ENCODE data around the gene SAMD4A.

The SAMD4A gene

DNA sequence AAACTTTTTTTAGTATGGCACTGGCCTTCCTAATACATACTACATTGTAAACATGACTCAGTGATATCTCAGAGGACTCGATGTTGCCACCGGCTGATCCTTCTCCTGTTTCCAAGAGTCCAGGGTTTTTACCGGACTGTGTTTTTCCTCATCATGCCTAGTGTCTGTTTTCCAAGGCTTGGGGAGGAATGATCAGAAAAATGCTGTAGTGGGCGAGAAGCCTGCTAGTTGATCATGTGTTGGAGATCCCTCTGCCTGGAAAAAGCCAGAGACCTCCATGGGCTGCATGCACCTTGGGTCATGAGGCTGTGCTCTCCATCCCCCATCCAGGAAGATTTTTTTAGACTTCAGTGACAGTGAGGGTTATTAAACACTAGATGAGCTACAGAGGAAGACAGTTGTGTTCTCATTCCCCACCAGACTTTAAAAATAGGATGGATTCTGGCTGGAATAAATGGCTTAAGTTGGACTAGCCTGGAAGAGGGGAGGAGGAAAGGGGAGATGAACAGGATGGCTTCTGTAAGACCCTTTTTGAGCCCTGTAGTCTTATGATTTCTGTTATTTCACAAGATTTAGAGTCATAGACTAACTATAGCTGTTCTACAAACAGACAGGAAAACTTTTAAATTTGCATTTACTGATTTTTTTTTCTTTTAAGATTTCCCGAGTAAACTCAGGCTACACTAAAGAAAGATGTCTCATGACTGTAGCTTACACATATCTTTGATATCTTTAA, 145.7 kb downstream of the SAMD4A start:
- no peaks in the 10 kb centered on the region for H3K9me3 Mint-ChIP-seq
- TF ChIP-seq, protein P1, sequence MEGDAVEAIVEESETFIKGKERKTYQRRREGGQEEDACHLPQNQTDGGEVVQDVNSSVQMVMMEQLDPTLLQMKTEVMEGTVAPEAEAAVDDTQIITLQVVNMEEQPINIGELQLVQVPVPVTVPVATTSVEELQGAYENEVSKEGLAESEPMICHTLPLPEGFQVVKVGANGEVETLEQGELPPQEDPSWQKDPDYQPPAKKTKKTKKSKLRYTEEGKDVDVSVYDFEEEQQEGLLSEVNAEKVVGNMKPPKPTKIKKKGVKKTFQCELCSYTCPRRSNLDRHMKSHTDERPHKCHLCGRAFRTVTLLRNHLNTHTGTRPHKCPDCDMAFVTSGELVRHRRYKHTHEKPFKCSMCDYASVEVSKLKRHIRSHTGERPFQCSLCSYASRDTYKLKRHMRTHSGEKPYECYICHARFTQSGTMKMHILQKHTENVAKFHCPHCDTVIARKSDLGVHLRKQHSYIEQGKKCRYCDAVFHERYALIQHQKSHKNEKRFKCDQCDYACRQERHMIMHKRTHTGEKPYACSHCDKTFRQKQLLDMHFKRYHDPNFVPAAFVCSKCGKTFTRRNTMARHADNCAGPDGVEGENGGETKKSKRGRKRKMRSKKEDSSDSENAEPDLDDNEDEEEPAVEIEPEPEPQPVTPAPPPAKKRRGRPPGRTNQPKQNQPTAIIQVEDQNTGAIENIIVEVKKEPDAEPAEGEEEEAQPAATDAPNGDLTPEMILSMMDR (IDR thresholded peaks at IDR 0.05; ENCODE audit: unreplicated experiment in 3 of 3), result no peak
- peak overlapping the region in 1 of 3 experiments; percentile 50 for H3K4me3 Mint-ChIP-seq
- H3K27me3 Mint-ChIP-seq (ENCODE audit: low read depth), result no peaks in the 10 kb centered on the region
- H3K27ac Mint-ChIP-seq, result peak overlapping the region in 2 of 3 experiments; percentile 52 to 79
- H3K4me1 Mint-ChIP-seq, result peaks cover 39% of the 10 kb centered on the region
- no peaks in the 10 kb centered on the region for H3K36me3 Mint-ChIP-seq (ENCODE audit: low read depth)

DNA sequence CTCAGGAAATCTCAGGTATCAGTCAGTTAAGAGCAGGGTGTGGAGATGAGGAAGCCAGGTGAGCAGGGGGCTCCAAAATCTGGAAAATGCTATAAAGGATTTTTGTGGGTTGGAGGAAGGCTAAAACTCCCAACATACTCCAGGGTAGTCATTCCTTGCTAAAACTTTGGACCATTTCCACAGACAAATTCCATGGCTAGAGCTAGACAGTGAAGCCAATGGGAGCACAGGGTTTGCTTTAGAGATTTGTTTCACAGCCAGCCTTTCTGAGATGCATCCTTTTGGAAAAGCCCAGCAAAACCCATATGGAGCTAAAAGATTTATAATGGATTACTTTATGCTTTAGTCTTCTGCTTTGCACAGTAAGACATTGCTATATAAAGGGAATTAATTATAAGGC, 146.5 kb downstream of the SAMD4A start:
- no peak overlapping the region for H3K4me3 Mint-ChIP-seq
- TF ChIP-seq, protein P1 (IDR thresholded peaks at IDR 0.05; ENCODE audit: unreplicated experiment in 3 of 3), result no peak
- no peaks in the 10 kb centered on the region for H3K36me3 Mint-ChIP-seq (ENCODE audit: low read depth)
- H3K27me3 Mint-ChIP-seq (ENCODE audit: low read depth), result no peaks in the 10 kb centered on the region
- peaks cover 39% of the 10 kb centered on the region for H3K4me1 Mint-ChIP-seq
- no peaks in the 10 kb centered on the region for H3K9me3 Mint-ChIP-seq
- H3K27ac Mint-ChIP-seq, result peak overlapping the region in 1 of 3 experiments; percentile 79

- peaks cover 39% of the 10 kb centered on the region for H3K4me1 Mint-ChIP-seq
These were observed 148.3 kb downstream of the SAMD4A start for GRCh38 chr14:54715239-54715638.

GRCh38 chr14:54715811-54716210, 148.9 kb downstream of the SAMD4A start:
- TF ChIP-seq, protein P1 (IDR thresholded peaks at IDR 0.05; ENCODE audit: unreplicated experiment in 3 of 3), result no peak
- no peak overlapping the region for H3K27ac Mint-ChIP-seq
- H3K4me1 Mint-ChIP-seq, result peaks cover 39% of the 10 kb centered on the region
- H3K9me3 Mint-ChIP-seq, result peaks cover 3% of the 10 kb centered on the region
- H3K4me3 Mint-ChIP-seq, result no peak overlapping the region
- H3K36me3 Mint-ChIP-seq (ENCODE audit: low read depth), result no peaks in the 10 kb centered on the region
- H3K27me3 Mint-ChIP-seq (ENCODE audit: low read depth), result no peaks in the 10 kb centered on the region

More at GRCh38 chr14:54715239-54715638, 148.3 kb downstream of the SAMD4A start:
- TF ChIP-seq, protein P1 (IDR thresholded peaks at IDR 0.05; ENCODE audit: unreplicated experiment in 3 of 3), result no peak
- Mint-ChIP-seq H3K9me3 (peaks cover 3% of the 10 kb centered on the region), H3K36me3 (ENCODE audit: low read depth) (no peaks in the 10 kb centered on the region), H3K4me3 (no peak overlapping the region), H3K27ac (no peak overlapping the region), H3K27me3 (ENCODE audit: low read depth) (no peaks in the 10 kb centered on the region)

DNA sequence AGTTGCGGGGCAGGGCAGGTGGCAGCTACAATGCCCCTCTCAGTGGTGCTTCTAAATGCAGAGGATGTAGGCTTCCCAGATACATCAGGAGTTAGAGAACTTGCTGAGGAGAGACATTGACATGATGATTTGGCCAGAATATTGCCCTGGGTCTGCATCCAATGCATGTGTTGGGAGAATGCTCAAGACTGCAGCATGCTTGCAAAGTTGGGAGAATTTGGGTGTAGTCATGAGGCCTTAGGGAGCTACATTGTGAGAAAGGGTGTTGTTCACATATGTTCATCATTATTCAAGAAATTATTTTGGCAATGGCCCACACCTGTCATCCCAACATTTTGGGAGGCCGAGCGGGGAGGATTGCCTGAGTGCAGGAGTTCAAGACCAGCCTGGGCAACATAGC, 149.9 kb downstream of the SAMD4A start:
- no peaks in the 10 kb centered on the region for H3K27me3 Mint-ChIP-seq (ENCODE audit: low read depth)
- H3K4me1 Mint-ChIP-seq, result peaks cover 29% of the 10 kb centered on the region
- peaks cover 3% of the 10 kb centered on the region for H3K9me3 Mint-ChIP-seq
- TF ChIP-seq, protein P1 (IDR thresholded peaks at IDR 0.05; ENCODE audit: unreplicated experiment in 3 of 3), result no peak
- H3K36me3 Mint-ChIP-seq (ENCODE audit: low read depth), result no peaks in the 10 kb centered on the region
- H3K27ac Mint-ChIP-seq, result no peak overlapping the region
- H3K4me3 Mint-ChIP-seq, result no peak overlapping the region

DNA sequence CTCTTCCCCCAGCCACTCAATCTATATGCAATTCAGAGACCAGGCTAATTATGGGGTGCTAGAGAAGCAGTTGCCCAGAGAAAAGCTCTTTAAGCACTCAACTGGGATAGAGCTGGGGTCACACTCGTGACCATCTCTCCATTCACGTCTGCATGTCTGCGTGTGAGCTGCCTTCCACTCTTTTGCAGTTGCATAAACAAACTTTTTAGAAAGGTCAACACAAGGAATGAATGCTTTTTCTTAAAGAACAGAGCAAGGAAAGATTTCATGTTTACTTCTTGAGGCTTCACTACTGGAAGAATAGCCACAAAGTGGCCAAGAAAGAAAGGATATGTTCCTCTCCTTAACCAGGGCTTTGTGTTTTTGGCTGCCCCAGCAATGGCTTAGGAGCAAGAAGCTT, 151.1 kb downstream of the SAMD4A start:
- Mint-ChIP-seq H3K4me3 (no peak overlapping the region), H3K9me3 (peaks cover 3% of the 10 kb centered on the region), H3K27me3 (ENCODE audit: low read depth) (no peaks in the 10 kb centered on the region), H3K4me1 (peaks cover 23% of the 10 kb centered on the region), H3K36me3 (ENCODE audit: low read depth) (no peaks in the 10 kb centered on the region), H3K27ac (no peak overlapping the region)
- TF ChIP-seq, protein P1 (IDR thresholded peaks at IDR 0.05; ENCODE audit: unreplicated experiment in 3 of 3), result no peak
